ENCODE data around the gene ANXA4. TPM values are rescaled to one million over a fixed set of nuclear protein-coding genes. Genes with fewer than 3 reads are reported as not detected.
"Not testable (repeated sequence)": the region's sequence is repeated elsewhere in the genome, so short reads cannot be mapped to it uniquely, and the experiment has no call there.

The ANXA4 gene
- polyA plus RNA-seq, 3 donors: 227 to 283 (median 260) TPM

DNA sequence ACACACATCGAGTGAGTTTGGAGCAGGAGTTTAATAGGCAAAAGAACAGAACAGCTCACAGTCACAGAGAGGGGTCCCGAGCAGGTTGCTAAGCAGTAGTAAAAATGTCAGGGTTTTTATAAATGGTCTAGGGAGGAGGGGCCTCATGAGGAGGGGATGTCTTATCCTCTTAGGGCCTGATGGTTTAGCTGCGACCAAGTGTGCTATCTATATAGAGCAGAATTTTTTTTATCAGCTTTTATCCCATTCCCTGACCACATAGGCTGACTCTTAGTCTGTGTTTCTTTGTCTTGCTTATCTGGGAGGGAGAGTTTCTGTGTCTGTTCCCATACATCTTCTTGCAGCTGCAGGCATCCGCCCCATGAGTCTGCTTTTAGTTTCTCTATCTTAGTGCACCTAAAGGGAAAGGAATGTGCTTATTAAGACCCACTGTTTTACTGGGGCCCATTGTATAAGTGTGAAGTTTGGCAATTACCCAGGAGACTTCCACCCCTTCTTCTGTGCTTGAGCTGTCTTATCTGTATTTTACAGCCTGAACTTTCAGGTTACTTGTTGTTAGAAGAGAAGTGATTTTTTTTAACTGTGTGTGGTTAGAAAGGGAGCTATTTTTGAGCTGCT, 57.1 kb downstream of the ANXA4 start:
- peak; percentile 80 for DNase-seq

DNA sequence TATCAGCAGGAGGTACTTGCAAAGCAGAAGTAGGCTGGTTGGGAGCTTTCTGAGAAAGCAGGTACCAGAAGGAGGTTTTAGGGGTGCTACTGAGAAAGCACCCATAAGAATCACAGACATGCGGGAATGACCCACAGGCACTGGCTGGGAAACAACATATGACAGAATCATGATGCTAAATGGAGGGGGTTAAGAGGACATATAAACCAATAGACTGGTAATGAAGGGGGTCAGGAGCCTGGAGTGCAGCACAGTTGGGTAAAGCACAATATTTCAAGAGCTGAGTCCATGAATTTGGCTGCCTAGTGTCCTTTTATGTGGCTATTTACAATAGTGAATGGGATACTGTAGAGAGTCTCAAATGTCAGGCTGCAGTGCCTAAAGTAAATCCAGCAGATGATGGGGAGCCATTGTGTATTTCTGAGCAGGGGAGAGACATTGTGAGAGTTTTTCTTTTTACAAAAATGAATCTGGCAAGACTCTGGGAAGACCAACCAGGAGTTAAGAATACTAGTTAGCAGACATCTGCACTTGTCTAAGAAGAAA, 59.9 kb downstream of the ANXA4 start:
- no peak for DNase-seq

DNA sequence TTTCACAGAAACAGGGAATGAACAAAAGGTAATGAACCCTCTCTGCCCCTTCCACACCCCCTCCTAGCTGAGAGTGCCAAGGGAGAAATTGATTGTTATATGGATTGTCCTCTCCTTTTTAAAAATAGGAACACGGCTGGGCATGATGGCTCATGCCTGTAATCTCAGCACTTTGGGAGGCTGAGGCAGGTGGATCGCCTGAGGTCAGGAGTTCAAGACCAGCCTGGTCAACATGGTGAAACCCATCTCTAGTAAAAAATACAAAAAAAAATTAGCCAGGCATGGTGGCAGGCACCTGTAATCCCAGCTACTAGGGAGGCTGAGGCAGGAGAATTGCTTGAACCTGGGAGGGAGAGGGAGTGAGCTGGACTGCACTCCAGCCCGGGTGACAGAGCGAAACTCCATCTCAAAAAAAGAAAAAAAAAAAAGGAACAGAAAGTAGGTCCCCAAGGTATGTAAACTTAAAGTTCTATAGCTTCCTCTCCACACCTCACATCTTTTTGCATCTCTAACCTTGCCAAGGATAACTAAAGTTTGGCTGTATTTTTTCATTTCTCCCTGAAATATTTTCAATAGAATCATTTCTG, 60.9 kb downstream of the ANXA4 start:
- not testable (repeated sequence) for DNase-seq

DNA sequence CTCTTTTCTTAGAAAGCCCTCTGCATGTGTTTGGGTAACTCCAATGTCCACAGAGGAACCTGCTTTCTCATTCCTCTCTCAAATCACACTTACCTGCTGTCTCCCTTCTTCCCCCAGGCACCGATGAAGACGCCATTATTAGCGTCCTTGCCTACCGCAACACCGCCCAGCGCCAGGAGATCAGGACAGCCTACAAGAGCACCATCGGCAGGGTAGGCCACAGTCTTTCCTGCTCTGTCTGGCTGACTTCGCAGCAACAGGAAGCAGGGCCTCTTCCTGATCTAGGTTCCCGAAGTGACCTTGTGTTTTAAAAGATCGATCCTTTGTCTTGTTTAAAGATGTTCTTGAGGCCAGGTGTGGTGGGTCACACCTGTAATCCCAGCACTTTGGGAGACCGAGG, 62.5 kb downstream of the ANXA4 start:
- DNase-seq: no peak

DNA sequence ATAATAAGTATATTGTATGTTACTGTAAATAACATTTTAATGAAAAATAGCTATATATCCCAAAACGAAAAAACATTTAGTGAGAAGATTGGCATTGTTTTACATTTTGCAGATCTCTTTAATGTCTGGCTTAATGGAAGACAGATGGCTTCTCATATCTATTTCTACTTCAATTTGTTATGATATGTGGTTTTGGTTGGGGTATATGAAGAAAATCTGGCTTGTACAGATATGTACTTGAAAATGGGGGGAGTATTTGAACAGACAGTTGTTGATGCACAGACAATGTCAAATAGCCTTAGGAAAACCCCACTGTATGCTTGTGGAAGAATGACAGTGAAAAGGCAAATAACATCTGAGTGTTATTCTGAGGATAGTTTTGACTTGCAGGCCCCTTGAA, 64.0 kb downstream of the ANXA4 start:
- no peak for DNase-seq

DNA sequence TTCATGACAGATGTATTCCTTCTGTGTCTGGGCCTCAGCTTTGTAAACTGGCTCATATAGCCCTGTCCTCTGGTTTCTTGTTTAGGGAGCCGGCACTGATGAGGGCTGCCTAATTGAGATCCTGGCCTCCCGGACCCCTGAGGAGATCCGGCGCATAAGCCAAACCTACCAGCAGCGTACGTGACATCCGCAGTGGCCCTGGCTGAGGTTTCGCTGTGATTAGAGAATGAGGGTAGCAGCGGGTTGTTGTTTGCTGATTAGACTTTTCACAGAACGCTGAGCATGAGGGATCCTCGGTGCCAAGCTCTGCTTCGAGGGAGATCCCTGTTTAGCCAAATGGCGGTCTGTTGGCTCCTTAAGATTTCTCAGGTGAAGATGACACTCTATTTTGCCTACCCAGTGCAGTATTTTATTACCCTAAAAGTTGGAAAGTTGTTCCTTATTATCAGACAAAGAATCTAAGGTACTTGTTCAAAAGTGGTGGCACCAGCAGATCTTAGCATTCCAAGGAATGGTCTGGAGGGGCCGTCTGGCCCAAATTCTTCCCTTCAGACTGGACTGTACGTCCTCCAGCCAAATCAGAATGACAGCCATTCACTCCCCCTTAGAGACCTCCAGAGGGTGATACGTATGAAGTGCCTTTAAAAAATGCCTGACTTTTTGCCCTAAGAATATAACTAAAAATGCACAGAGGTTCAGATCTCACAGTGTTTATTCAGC, 66.0 kb downstream of the ANXA4 start:
- no peak for DNase-seq

DNA sequence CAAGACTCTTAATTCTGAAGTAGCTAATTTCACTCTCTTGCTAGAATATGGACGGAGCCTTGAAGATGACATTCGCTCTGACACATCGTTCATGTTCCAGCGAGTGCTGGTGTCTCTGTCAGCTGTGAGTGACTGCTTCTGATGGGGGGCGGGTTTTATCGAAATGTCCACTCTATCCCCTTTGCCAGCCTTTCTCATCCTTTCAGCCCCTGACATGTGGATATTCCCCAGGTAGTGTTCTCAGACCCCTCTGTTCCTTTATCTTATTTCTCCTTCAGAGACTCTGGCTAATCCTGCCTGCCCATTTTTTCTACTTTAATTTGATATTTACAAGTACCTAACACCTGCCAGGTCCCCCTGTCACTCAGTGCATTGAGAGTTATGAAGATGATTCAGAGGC, 68.6 kb downstream of the ANXA4 start:
- no peak for DNase-seq

DNA sequence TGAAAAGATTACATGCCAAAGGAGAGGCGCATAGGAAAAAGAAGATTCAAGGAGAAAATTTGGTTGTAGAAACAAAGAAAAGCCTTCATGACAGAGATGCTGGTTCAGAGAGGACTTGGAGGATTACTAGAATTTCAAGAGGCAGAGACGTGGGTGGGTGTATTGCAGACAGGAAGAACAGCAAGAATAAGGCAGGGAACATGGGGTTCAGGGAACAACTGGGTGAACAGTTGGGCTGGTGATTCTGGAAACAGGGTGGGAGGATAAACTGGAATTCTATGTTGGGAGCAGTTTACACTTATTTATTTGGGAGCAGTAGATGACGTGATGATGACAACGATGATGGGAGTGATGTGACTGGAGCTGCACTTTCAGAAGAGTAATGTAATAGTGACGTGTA, 69.1 kb downstream of the ANXA4 start:
- no peak for DNase-seq

DNA sequence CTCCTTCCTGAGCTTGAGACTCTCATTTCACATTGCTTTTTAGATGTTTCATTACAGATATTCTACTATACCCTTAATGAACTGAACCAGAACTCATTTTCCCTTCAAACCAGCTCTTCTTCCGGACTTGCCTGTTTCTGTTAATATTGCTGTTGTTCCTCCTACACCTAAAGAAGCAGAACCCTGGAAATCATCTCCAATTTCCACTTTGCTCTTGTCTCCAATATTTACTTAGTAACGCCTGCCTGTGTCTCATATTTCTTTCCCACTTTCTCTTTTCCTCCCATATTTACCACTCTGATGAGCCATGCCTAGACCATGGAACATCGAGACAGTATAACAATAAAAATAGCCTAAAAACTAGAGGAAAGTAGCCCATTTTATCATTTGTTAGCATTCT, 69.7 kb downstream of the ANXA4 start:
- peak; percentile 75 for DNase-seq

DNA sequence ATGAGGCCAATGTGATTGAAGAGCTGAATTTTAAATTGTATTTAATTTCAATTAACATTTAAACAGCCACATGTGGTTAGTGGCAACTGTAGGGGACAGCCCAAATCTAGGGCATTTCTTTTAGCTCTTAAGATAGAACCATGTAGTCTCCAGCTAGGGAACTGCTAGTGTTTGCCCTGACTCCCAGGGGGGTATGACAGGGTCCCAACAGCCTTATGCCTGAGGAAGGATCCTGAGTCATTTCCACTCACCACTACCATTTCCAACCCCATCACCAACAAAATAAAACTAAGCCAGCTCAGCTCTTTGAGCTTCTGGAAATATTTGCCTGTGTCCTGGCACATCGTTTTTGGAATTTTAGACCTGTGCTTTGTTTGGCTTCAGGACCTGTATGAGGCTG, 73.8 kb downstream of the ANXA4 start:
- no peak for DNase-seq

DNA sequence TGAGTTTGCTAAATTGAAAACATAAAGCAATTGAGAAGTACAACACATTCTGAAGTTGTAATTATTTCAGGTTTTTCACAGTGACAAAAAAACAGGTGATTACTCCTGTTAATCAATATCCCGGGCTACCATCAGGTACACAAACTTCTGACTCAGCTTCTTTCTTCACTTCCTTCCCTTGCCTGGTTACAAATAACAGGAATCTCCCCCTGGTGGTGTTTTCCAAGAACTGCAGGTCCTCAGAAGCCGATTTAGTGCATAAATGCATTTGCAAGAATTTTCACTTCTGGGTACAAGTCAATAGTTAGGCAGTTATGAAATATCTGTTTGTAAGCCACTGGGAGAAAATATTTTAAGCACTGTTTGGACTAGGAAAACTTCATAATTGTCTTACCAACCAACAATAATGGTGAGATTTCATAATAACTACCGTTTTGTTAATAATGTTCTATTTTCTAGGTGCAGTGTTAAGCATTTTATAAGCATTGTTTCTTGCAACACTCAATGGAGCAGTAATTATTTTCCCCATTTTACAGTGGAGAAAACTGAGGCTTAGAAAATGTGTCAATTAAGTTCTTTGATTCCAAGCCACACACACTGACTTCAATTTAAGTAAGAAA, 75.1 kb downstream of the ANXA4 start:
- DNase-seq: peak; percentile 87

DNA sequence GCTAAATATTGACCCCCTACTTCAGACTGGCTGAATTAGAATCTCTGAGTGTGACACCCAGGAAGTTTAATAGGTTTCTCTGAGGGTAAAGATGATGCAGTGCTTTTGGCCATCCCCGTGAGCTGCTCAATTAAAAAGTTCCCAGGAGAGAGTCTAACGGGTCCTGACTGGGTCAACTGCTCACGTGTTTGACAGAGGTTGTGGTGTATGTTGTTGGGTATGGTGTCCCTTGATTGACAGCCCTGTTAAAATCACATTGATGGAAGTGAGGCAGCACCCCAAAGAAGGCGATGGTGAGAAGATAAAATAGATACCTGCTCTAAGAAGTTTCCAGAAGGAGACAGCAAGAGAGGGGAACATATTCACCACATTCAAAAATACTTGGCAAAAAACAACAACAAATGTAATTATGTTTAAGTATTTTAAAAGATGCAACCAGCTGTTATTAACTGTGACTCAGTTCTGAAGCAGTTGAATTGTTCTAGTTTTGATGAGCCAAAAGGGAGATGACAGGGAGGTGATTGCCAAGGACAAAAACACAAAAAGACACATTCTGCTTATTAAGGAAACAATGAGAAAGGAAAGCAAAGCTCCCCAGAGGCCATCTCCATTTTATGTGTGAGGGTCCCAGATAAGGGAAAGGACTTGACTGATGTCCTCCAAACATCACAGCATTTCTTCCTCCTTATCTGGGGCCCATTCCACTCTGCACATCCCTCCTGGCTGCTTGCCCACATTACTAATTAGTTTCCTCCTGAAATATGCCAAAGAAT, 76.0 kb downstream of the ANXA4 start:
- DNase-seq: no peak

DNA sequence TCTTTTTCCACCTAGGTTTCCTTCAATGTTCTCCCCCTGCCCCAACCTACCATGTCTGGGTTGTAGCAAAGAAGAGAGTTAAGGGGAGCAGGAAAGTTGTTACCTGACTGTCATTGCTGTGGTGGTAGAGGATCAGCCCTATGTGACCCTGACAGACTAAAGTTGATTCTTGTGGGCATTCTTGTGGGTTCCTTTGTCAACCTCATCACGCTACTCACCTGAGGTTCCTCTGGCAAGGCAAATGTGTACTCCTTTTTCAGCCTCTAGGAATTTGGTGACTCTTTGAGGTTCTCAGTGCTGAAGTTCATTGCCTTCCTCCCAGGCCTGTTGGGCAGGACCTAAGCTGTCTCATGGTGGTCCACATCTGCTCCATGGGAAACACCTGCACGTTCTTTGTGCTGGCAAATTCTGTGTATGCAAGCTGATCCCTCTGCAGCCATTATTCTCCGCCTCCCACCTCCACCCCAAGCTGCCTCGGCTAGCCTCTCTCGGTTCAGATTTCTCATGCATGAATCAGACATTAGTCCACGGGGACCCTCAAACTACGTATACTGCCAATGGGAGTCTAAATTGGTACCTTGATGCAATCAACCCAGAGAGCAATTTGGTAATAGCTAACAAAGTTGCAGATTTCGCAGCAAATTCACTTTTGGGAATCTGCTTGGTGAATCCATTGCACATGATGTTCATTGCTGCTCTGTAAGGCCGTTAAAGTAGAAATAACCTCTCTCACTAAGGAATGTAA, 86.0 kb downstream of the ANXA4 start:
- DNase-seq: no peak

DNA sequence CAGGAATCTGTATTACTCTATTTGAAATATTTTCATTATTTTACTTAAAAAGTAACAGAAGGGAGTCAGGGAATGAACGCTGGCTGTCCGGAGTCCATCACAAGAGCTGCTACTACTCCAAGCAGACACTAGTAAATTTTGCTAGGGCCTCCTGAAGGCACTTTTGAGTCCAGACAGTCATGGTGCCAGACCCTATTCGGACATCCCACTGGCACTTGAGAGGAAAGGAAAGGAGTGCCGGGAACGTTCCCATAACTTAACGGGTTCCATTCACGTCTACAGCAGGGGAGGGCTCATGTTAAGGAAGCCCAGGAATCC, 87.0 kb downstream of the ANXA4 start:
- no peak for DNase-seq

DNA sequence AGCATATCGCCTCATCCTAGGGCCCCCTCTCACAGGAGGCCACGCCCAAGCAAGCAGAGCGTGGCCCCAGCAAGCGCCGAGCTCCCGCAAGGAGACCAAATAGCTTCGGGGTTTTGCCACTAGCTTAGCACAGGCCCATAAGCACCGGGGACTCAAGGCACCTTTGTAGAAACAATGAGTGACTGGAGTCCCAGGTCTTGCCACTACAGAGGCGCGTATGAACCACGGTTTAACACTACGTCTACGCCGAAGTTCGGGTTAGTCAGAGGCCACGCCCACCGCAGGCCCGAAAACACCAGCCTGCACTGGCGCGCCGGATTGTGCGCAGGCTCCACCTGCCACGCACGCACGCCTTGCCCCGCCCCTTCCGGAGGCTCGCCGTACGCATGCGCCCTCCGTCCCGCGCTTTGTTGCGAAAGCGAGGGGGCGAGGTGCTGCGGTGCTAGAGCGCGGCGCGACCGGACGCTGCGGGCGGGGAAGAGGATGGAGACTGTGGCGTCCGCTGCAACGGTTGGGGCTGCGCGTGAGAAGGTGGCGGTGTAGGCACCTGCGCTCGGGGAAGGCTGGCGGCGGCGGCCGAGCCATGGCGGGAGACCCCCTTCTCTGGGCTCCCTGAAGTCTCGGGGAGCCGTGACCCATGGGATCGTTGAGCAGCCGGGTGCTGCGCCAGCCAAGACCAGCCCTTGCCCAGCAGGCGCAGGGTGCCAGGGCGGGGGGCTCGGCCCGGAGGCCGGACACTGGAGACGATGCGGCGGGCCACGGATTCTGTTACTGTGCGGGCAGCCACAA, 87.5 kb downstream of the ANXA4 start, which contains the start of gene GMCL1:
Gene GMCL1, plus strand, starts transcription at position 405 of the 789 bp plus-strand sequence. Its CDS starts 233 bp downstream, at position 638.
- peak; percentile 96 for DNase-seq

DNA sequence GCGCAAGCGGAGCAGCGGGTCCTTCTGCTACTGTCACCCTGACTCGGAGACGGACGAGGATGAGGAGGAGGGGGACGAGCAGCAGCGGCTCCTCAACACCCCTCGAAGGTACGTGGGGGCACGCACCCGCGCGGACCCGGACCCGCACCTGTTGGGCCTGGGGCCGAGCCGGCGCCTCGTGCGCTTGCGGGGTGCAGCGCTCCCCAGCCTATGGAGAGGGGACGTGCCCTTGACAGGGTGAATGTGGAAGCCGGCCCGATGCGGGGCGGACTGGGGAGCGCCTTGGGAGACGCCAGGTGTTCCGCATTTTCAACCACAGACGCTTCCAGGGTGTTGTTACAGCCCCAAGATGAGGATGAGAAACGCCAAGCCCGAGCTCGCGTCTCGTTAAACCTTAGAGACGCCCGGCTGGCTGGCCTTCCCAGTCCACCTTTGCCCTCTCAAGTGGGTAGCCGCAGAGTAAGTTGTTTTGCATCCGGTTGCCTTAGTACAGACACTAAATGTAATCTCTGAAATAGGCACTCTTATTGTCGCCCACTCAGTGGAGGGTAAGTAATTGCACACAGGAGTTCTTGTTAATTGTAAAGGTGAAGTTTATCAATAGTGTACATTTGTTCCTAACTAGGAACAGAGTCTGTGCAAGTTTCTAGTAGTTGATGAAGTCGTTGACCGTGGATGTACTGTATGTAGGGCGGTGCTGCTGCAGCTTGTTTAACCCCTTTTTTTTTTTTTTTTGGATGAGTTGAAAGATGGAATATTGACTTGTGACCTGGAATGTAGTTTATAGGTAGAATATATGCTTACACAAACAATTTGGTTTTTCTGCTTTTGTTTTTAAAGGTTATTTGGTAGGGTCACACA, 88.3 kb downstream of the ANXA4 start:
- peak; percentile 26 for DNase-seq

DNA sequence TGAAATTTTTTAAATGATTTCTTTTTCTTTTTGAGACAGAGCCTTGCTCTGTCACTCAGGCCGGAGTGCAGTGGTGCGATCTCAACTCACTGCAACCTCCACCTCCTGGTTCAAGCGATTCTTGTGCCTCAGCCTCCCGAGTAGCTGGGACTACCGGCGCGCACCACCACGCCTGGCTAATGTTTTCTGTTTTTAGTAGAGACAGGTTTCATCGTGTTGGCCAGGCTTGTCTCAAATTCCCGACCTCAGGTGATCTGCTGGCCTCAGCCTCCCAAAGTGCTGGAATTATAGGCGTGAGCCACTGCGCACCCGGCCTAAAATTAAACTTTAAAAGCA, 88.9 kb downstream of the ANXA4 start:
- not testable (repeated sequence) for DNase-seq

DNA sequence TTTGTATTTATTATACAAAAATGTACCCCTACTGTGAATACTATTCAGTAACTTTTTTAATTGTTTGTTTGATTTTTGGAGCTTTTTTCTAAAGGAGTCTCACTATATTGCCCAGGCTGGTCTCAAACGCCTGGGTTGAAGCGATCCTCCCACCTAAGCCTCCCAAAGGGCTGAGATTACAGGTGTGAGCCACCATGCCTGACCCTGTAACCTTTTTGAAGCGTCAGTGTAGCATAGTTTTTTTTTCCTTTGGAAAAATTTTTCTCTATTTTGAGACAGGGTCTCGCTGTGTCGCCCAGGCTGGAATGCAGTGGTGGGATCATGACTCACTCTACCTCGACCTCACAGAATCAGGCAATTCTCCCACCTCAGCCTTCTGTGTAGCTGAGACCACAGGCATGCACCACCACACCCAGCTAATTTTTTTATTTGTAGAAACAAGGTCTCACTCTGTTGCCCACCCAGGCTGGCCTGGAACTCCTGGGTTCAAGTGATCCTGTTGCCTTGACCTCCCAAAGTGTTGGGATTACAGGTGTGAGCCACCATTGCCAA, 89.5 kb downstream of the ANXA4 start:
- no peak for DNase-seq

DNA sequence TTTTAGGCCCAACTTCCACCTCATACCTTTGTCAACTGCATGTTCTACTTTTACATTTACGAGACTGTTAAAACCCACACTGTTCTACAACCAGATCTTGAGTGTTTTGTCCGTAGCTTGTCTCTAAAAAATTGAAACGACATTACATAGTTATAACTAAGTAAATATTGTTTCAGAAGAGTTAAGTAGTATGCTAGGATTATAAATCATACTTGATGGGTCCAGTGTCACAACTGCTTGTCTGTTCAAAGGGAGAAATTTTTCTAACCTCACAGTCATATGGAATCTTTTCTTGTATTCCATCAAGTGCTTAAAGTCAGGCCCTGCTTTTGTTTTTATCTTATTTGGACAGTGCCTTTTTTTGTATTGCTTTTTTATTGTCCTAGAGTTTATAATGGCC, 91.8 kb downstream of the ANXA4 start:
- no peak for DNase-seq
